Measurements from ENCODE around the gene INTS11. TPM values are rescaled to one million over a fixed set of nuclear protein-coding genes. Genes with fewer than 3 reads are reported as not detected.

The INTS11 gene
- total and polyA plus RNA-seq, 3 experiments from 2014 or later, result 70.5 to 118 (median 117) TPM

DNA sequence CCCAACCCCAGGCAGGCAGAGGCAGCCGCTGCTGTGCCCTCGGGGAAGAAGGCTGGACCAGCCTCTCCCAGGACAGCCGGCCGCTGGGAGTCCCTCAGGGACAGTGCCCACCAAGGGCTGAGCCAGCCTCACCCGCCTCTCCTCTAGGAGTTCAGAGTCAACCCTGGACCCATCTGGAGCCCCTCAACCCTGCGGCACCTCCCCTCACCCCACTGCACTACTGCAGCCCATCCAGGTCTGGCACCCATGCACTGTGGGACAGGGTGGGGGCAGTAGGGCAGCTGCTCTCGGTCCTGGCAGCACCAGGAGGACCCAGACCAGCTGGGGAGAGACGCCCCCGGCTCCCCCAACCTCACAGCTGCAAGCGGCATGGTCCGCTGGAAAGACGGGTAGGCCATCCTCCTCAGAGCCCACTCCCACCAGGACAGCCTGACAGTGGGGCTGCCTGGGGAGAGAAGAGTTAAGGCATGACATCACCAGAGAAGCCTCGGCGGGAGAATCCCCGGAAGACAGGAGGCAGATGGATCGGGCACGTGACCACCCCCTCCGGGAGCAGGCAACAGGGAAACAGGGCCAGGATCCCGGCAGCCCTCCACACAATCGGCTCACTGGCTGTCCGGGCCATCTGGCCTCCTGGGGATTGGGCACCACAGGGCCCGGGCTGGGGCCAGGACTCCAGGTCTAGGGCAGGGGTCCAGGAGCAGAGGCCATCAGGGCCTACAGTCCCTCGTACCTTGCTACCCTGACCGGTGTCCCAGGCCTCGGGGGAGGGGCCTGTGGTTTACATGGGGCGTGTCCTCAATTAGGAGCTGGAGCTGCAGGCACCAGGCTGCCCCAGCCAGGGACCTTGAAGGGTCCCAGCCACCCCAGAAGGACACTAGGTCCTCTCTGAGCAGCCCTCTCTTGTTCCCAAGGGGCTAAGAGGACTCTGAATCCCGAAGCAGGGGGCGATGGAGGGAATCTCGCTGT lies 19.8 kb downstream of the INTS11 start:
- DNase-seq, result no peak
- H3K4me1 ChIP-seq (ENCODE audit: insufficient read depth, low read length), result peaks cover 37% of the 10 kb centered on the region
- Mint-ChIP-seq H3K27me3 (no peaks in the 10 kb centered on the region), H3K4me1 (peaks cover 15 to 31% (median 22%) of the 10 kb centered on the region in 3 donors), H3K27ac (peak overlapping the region in 3 of 8 donors; percentile 80 to 94 (median 85)), H3K4me3 (peak overlapping the region in 6 of 7 donors; percentile 47 to 93 (median 86)), H3K9me3 (no peaks in the 10 kb centered on the region), H3K36me3 (peaks cover 0 to 4% (median 0%) of the 10 kb centered on the region in 3 donors)
- H3K27ac ChIP-seq (ENCODE audit: low read depth, low read length), result peak overlapping the region; percentile 72
- ChIA-PET CTCF (interaction anchor here (1.0 to 1.9 kb wide), 7 partner anchors 10 to 201 kb away, joined by 3 to 12 read pairs (median 6); partner anchors contain the start of gene AURKAIP1), POLR2A (interaction anchor here (0.9 to 1.0 kb wide), 2 partner anchors 13 to 31 kb away, joined by 3 read pairs; partner anchors contain the start of gene UBE2J2)
- H3K4me3 ChIP-seq (ENCODE audit: low read length), result peak overlapping the region; percentile 56
- H3K36me3 ChIP-seq (ENCODE audit: insufficient read depth, low read length), result no peaks in the 10 kb centered on the region
- no peaks in the 10 kb centered on the region for H3K27me3 ChIP-seq (ENCODE audit: insufficient read depth, low read length, poor library complexity, severe bottlenecking)
- no peaks in the 10 kb centered on the region for H3K9me3 ChIP-seq (ENCODE audit: low read length)

GRCh38 chr1:1303736-1304135 lies 20.7 kb downstream of the INTS11 start:
- CTCF ChIA-PET, result no interaction called here
- Mint-ChIP-seq H3K9me3 (no peaks in the 10 kb centered on the region), H3K36me3 (peaks cover 0 to 4% (median 0%) of the 10 kb centered on the region in 3 donors), H3K27me3 (no peaks in the 10 kb centered on the region), H3K27ac (peak overlapping the region in 1 of 8 donors; percentile 32), H3K4me1 (peaks cover 15 to 26% (median 22%) of the 10 kb centered on the region in 3 donors), H3K4me3 (no peak overlapping the region)
- Histone ChIP-seq H3K27ac (ENCODE audit: low read depth, low read length) (no peak overlapping the region), H3K4me3 (ENCODE audit: low read length) (no peak overlapping the region), H3K9me3 (ENCODE audit: low read length) (no peaks in the 10 kb centered on the region), H3K27me3 (ENCODE audit: insufficient read depth, low read length, poor library complexity, severe bottlenecking) (no peaks in the 10 kb centered on the region), H3K36me3 (ENCODE audit: insufficient read depth, low read length) (no peaks in the 10 kb centered on the region), H3K4me1 (ENCODE audit: insufficient read depth, low read length) (peaks cover 31% of the 10 kb centered on the region)
- no peak for DNase-seq
- POLR2A ChIA-PET, result no interaction called here

- Histone ChIP-seq H3K27ac (ENCODE audit: low read depth, low read length) (no peak overlapping the region), H3K9me3 (ENCODE audit: low read length) (no peaks in the 10 kb centered on the region), H3K27me3 (ENCODE audit: insufficient read depth, low read length, poor library complexity, severe bottlenecking) (no peaks in the 10 kb centered on the region), H3K36me3 (ENCODE audit: insufficient read depth, low read length) (no peaks in the 10 kb centered on the region), H3K4me1 (ENCODE audit: insufficient read depth, low read length) (peaks cover 31% of the 10 kb centered on the region), H3K4me3 (ENCODE audit: low read length) (no peak overlapping the region)
- ChIA-PET CTCF (interaction anchor here (0.8 kb wide), 1 partner anchor 16 kb away, joined by 3 read pairs; no protein-coding TSS in a partner anchor), POLR2A (no interaction called here)
- H3K36me3 Mint-ChIP-seq, result no peaks in the 10 kb centered on the region
- no peak overlapping the region for H3K27ac Mint-ChIP-seq
- peak overlapping the region in 1 of 7 donors; percentile 40 for H3K4me3 Mint-ChIP-seq
- H3K27me3 Mint-ChIP-seq, result no peaks in the 10 kb centered on the region
- DNase-seq, result no peak
- no peaks in the 10 kb centered on the region for H3K9me3 Mint-ChIP-seq
- peaks cover 15 to 26% (median 22%) of the 10 kb centered on the region in 3 donors for H3K4me1 Mint-ChIP-seq
Measured at GRCh38 chr1:1302951-1303509, 21.4 kb downstream of the INTS11 start.

- ChIA-PET POLR2A (no interaction called here), CTCF (interaction anchor here (0.8 to 1.5 kb wide), 2 partner anchors 10 to 15 kb away, joined by 3 read pairs; no protein-coding TSS in a partner anchor)
- Mint-ChIP-seq H3K36me3 (no peaks in the 10 kb centered on the region), H3K27ac (no peak overlapping the region), H3K27me3 (no peaks in the 10 kb centered on the region), H3K9me3 (no peaks in the 10 kb centered on the region), H3K4me3 (no peak overlapping the region), H3K4me1 (peaks cover 13 to 24% (median 20%) of the 10 kb centered on the region in 3 donors)
- no peak overlapping the region for H3K27ac ChIP-seq (ENCODE audit: low read depth, low read length)
- H3K4me3 ChIP-seq (ENCODE audit: low read length), result no peak overlapping the region
- no peaks in the 10 kb centered on the region for H3K36me3 ChIP-seq (ENCODE audit: insufficient read depth, low read length)
- no peaks in the 10 kb centered on the region for H3K9me3 ChIP-seq (ENCODE audit: low read length)
- H3K27me3 ChIP-seq (ENCODE audit: insufficient read depth, low read length, poor library complexity, severe bottlenecking), result no peaks in the 10 kb centered on the region
- peaks cover 27% of the 10 kb centered on the region for H3K4me1 ChIP-seq (ENCODE audit: insufficient read depth, low read length)
- DNase-seq, result no peak
Measured at GRCh38 chr1:1302006-1302430, 22.4 kb downstream of the INTS11 start.

GRCh38 chr1:1300352-1300739 lies 24.1 kb downstream of the INTS11 start:
- ChIA-PET POLR2A (interaction anchor here (0.7 kb wide), 1 partner anchor 10 kb away, joined by 4 read pairs; no protein-coding TSS in a partner anchor), CTCF (interaction anchor here (1.2 to 1.6 kb wide), 2 partner anchors 9 to 184 kb away, joined by 4 to 6 read pairs; partner anchors contain the start of gene C1orf159)
- Histone ChIP-seq H3K27ac (ENCODE audit: low read depth, low read length) (no peak overlapping the region), H3K27me3 (ENCODE audit: insufficient read depth, low read length, poor library complexity, severe bottlenecking) (no peaks in the 10 kb centered on the region), H3K4me1 (ENCODE audit: insufficient read depth, low read length) (peaks cover 10% of the 10 kb centered on the region), H3K9me3 (ENCODE audit: low read length) (no peaks in the 10 kb centered on the region), H3K4me3 (ENCODE audit: low read length) (no peak overlapping the region), H3K36me3 (ENCODE audit: insufficient read depth, low read length) (no peaks in the 10 kb centered on the region)
- Mint-ChIP-seq H3K27ac (no peak overlapping the region), H3K4me1 (peaks cover 0 to 8% (median 7%) of the 10 kb centered on the region in 3 donors), H3K36me3 (no peaks in the 10 kb centered on the region), H3K27me3 (no peaks in the 10 kb centered on the region), H3K4me3 (no peak overlapping the region), H3K9me3 (no peaks in the 10 kb centered on the region)
- DNase-seq, result no peak

- Mint-ChIP-seq H3K9me3 (no peaks in the 10 kb centered on the region), H3K27ac (no peak overlapping the region), H3K27me3 (no peaks in the 10 kb centered on the region), H3K4me1 (peaks cover 0 to 5% (median 3%) of the 10 kb centered on the region in 3 donors), H3K4me3 (no peak overlapping the region), H3K36me3 (no peaks in the 10 kb centered on the region)
- peaks cover 5% of the 10 kb centered on the region for H3K4me1 ChIP-seq (ENCODE audit: insufficient read depth, low read length)
- no peaks in the 10 kb centered on the region for H3K9me3 ChIP-seq (ENCODE audit: low read length)
- no peak for DNase-seq
- ChIA-PET CTCF (interaction anchor here (1.2 to 1.6 kb wide), 2 partner anchors 9 to 184 kb away, joined by 4 to 6 read pairs; partner anchors contain the start of gene C1orf159), POLR2A (interaction anchor here (0.7 kb wide), 1 partner anchor 11 kb away, joined by 4 read pairs; no protein-coding TSS in a partner anchor)
- no peak overlapping the region for H3K27ac ChIP-seq (ENCODE audit: low read depth, low read length)
- H3K27me3 ChIP-seq (ENCODE audit: insufficient read depth, low read length, poor library complexity, severe bottlenecking), result no peaks in the 10 kb centered on the region
- no peak overlapping the region for H3K4me3 ChIP-seq (ENCODE audit: low read length)
- H3K36me3 ChIP-seq (ENCODE audit: insufficient read depth, low read length), result no peaks in the 10 kb centered on the region
Measured at GRCh38 chr1:1299686-1300351, 24.6 kb downstream of the INTS11 start.

DNA sequence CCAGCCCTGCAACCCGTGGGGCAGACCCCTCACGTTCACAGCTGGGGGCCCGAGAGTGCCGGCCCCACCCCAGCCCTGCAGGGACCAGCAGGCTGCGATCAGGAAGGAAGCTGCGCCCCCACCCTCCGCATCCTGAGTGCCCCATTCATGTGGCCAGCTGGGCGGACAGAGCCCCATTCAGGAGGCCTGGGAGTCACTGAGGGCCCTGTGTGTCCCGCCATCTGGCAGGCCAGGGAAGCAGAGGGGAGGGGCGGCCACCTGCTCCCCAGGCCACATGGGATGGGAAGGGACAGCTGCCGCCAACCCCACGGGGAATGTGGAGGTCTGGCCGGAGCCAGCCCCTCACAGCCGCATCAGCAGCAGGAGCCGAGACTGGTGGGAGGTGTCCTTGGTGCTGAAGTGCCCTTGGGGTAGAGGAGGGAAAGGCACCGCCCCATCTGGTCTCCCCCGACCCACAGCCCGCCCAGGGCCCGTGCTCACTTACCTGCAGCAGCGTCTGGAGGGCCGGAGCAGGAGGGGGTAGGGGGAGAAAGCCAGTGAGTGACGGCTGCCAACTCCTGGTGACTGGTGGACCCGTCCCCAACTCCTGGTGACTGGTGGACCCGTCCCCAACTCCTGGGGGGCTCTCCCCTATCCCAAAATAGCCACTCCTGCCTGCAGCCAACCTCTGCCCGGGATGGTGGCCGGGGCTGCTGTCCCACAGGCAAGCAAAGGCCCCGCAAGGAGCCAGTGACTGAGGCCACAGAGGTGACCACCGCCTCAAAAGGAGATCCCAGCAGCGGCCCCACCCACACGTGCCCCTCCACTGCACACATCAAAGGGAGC lies 25.4 kb downstream of the INTS11 start:
- no peak overlapping the region for H3K4me3 Mint-ChIP-seq
- Histone ChIP-seq H3K9me3 (ENCODE audit: low read length) (no peaks in the 10 kb centered on the region), H3K36me3 (ENCODE audit: insufficient read depth, low read length) (no peaks in the 10 kb centered on the region), H3K4me1 (ENCODE audit: insufficient read depth, low read length) (no peaks in the 10 kb centered on the region), H3K4me3 (ENCODE audit: low read length) (no peak overlapping the region), H3K27me3 (ENCODE audit: insufficient read depth, low read length, poor library complexity, severe bottlenecking) (no peaks in the 10 kb centered on the region), H3K27ac (ENCODE audit: low read depth, low read length) (no peak overlapping the region)
- H3K36me3 Mint-ChIP-seq, result no peaks in the 10 kb centered on the region
- H3K27ac Mint-ChIP-seq, result no peak overlapping the region
- CTCF ChIA-PET, result interaction anchor here (1.6 kb wide), 1 partner anchor 8 kb away, joined by 6 read pairs; no protein-coding TSS in a partner anchor
- H3K4me1 Mint-ChIP-seq, result peaks cover 0 to 5% (median 0%) of the 10 kb centered on the region in 3 donors
- H3K27me3 Mint-ChIP-seq, result no peaks in the 10 kb centered on the region
- POLR2A ChIA-PET, result no interaction called here
- H3K9me3 Mint-ChIP-seq, result no peaks in the 10 kb centered on the region
- DNase-seq, result no peak

All from CD8-positive, alpha-beta memory T cell (primary cell).